ENCODE results near the gene TNFRSF1B.

DNA sequence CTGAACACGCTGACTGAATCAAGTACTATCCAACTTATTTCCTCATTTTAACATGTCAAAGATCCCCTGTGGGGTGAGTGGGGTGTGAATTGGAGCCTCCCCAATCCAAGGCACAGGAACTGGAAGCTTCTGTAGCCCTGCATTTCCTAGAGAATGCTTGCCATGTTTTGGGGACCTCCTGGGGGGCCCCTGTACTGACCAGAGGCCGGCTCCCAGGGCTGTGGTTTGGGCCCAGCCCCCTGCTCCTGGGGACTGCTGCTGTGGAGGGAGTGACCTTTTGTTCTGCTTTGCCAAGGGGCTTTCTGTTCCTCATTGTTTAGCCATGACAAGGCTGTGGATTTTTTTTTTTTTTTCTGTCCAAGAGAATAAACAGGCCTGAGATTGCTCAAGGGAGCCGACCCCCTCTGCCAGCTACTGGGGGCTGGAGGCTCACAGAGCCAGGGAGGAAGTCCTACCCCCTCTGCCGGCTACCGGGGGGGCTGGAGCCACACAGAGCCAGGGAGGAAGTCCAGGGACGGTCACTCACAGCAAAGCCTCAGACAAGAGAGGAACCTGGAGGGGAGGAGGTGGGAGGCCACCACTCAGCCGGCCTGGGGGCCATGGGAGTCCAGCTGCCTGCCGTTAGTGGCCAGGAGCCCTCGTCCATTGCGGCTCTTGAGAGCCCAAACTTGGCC is 17.4 kb downstream of the TNFRSF1B start:
- TF ChIP-seq, protein P1, sequence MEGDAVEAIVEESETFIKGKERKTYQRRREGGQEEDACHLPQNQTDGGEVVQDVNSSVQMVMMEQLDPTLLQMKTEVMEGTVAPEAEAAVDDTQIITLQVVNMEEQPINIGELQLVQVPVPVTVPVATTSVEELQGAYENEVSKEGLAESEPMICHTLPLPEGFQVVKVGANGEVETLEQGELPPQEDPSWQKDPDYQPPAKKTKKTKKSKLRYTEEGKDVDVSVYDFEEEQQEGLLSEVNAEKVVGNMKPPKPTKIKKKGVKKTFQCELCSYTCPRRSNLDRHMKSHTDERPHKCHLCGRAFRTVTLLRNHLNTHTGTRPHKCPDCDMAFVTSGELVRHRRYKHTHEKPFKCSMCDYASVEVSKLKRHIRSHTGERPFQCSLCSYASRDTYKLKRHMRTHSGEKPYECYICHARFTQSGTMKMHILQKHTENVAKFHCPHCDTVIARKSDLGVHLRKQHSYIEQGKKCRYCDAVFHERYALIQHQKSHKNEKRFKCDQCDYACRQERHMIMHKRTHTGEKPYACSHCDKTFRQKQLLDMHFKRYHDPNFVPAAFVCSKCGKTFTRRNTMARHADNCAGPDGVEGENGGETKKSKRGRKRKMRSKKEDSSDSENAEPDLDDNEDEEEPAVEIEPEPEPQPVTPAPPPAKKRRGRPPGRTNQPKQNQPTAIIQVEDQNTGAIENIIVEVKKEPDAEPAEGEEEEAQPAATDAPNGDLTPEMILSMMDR (IDR thresholded peaks at IDR 0.05; ENCODE audit: low read length), result no peak
- no peak for TF ChIP-seq EZH2 (optimal IDR thresholded peaks at IDR 0.05; ENCODE audit: low read depth, low read length)
- no peak for TF ChIP-seq EZH2phosphoT487 (IDR thresholded peaks at IDR 0.05; ENCODE audit: low read length)
